HepG2 (cell line): ENCODE data around the gene ASCC3. TPM values are rescaled to one million over a fixed set of nuclear protein-coding genes. Genes with fewer than 3 reads are reported as not detected.

ENCODE experiments used
- CERS6 ChIP-seq: sonication (generic); formaldehyde crosslinking; IDR thresholded peaks from 2 replicates; pipeline ENCODE4 v1.5.0; 2020; ENCODE audit warnings: missing genetic modification reagents
- HNF1A ChIP-seq, 2 experiments: sonication (generic) in 1 of 2; formaldehyde crosslinking in 1 of 2; IDR thresholded peaks; 2 replicates each; pipeline versions ENCODE4 v1.4.0 to v1.6.1; 2016 to 2020; ENCODE audit warnings: borderline replicate concordance in 1 of 2, low read depth in 1 of 2, mild to moderate bottlenecking in 1 of 2, missing genetic modification reagents in 1 of 2
- KAT8 ChIP-seq: IDR thresholded peaks from 2 replicates; pipeline ENCODE4 v1.6.1; 2016; ENCODE audit warnings: missing genetic modification reagents, missing compliant biosample characterization
- NFATC3 ChIP-seq: sonication (generic); formaldehyde crosslinking; IDR thresholded peaks from 2 replicates; pipeline ENCODE4 v1.5.1; 2020; ENCODE audit warnings: mild to moderate bottlenecking, missing genetic modification reagents
- NFRKB ChIP-seq: fragments of 450-650 bp; IDR thresholded peaks from 2 replicates; pipeline ENCODE4 v1.6.1; 2017
- SPEN ChIP-seq: sonication (generic); formaldehyde crosslinking; IDR thresholded peaks from 2 replicates; pipeline ENCODE4 v1.5.1; 2020; ENCODE audit warnings: low read depth, mild to moderate bottlenecking, missing genetic modification reagents
- TBX2 ChIP-seq: sonication (generic); formaldehyde crosslinking; IDR thresholded peaks from 2 replicates; pipeline ENCODE4 v1.5.0; 2020; ENCODE audit warnings: missing genetic modification reagents, mild to moderate bottlenecking, borderline replicate concordance
- ZNF44 ChIP-seq: sonication (generic); formaldehyde crosslinking; IDR thresholded peaks from 2 replicates; pipeline ENCODE4 v1.5.1; 2020; ENCODE audit warnings: mild to moderate bottlenecking, missing genetic modification reagents
- polyA plus RNA-seq, 8 experiments: library from polyadenylated mRNA; depleted of rRNA in 3 of 8; stranded (reverse) in 7 of 8; unstranded in 1 of 8; fragments of >200 nt; fragmentation: Illumina TruSeq in 4 of 8; extraction: Trizol in 4 of 8; gene quantifications; 2 replicates each; pipeline versions ENCODE4 v1.2.1 to v1.2.3, GENCODE V29; 2011 to 2016; ENCODE audit warnings: low read depth in 4 of 8, missing spikeins in 1 of 8, mixed read lengths in 1 of 8; ENCODE audit not compliant: insufficient read depth in 1 of 8
- total RNA-seq, 5 experiments: library from RNA; depleted of rRNA; stranded (reverse); fragments of >200 nt; fragmentation: Illumina TruSeq; extraction: Trizol; gene quantifications; 2 replicates each; pipeline ENCODE4 v1.2.3, GENCODE V29; 2016; ENCODE audit warnings: low read depth in 1 of 5
- TF ChIP-seq, protein P1 (sequence below): sonication (generic); formaldehyde crosslinking; IDR thresholded peaks from 2 replicates; pipeline ENCODE4 v1.9.0; 2021; ENCODE audit warnings: missing genetic modification reagents, mild to moderate bottlenecking, borderline replicate concordance
- TF ChIP-seq, protein P2 (sequence below): sonication (generic); formaldehyde crosslinking; IDR thresholded peaks from 2 replicates; pipeline ENCODE4 v1.8.1; 2023; ENCODE audit warnings: mild to moderate bottlenecking, inconsistent platforms, moderate library complexity, missing genetic modification reagents, borderline replicate concordance

ASCC3 gene
- total and polyA plus RNA-seq, 2 of the 13 experiments (the other 11 are each of a cell fraction or from before 2014, with no cell fraction given) = 23.1 to 55.7 TPM

GRCh38 chr6:100730001-100730980 lies 150.8 kb downstream of the ASCC3 start (continued):
- TF ChIP-seq CERS6 (CRISPR knock-in tag) (no peak), NFATC3 (CRISPR knock-in tag) (no peak), KAT8 (CRISPR knock-in tag) (no peak), TBX2 (CRISPR knock-in tag) (no peak), HNF1A (IDR thresholded peaks at IDR 0.05; ENCODE audit: low read depth) (no peak), HNF1A (CRISPR knock-in tag; IDR thresholded peaks at IDR 0.05; ENCODE audit: borderline replicate concordance) (no peak), NFRKB (no peak), SPEN (CRISPR knock-in tag) (no peak), ZNF44 (no peak)
- TF ChIP-seq, protein P1, sequence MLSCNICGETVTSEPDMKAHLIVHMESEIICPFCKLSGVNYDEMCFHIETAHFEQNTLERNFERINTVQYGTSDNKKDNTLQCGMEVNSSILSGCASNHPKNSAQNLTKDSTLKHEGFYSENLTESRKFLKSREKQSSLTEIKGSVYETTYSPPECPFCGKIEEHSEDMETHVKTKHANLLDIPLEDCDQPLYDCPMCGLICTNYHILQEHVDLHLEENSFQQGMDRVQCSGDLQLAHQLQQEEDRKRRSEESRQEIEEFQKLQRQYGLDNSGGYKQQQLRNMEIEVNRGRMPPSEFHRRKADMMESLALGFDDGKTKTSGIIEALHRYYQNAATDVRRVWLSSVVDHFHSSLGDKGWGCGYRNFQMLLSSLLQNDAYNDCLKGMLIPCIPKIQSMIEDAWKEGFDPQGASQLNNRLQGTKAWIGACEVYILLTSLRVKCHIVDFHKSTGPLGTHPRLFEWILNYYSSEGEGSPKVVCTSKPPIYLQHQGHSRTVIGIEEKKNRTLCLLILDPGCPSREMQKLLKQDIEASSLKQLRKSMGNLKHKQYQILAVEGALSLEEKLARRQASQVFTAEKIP (CRISPR knock-in tag) = no peak
- TF ChIP-seq, protein P2, sequence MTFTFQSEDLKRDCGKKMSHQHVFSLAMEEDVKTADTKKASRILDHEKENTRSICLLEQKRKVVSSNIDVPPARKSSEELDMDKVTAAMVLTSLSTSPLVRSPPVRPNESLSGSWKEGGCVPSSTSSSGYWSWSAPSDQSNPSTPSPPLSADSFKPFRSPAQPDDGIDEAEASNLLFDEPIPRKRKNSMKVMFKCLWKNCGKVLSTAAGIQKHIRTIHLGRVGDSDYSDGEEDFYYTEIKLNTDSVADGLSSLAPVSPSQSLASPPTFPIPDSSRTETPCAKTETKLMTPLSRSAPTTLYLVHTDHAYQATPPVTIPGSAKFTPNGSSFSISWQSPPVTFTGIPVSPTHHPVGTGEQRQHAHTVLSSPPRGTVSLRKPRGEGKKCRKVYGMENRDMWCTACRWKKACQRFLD (CRISPR knock-in tag) = no peak
